H1 (cell line): ENCODE results near the gene CADPS. TPM values are rescaled to one million over a fixed set of nuclear protein-coding genes. Genes with fewer than 3 reads are reported as not detected.

Experiments used
- CBX5 ChIP-seq: fragments of 300-800, 300-1000 bp; sonication (generic); IDR thresholded peaks from 2 replicates; pipeline ENCODE4 v1.7.1; 2016; ENCODE audit warnings: antibody characterized with exemption, low read length, low read depth
- TAF7 ChIP-seq: optimal IDR thresholded peaks from 2 replicates; pipeline ENCODE3; 2011; ENCODE audit warnings: low read depth, mild to moderate bottlenecking, inconsistent platforms, low read length, moderate library complexity, borderline replicate concordance
- polyA plus RNA-seq, 7 experiments: library from polyadenylated mRNA; depleted of rRNA in 3 of 7; stranded (reverse) in 5 of 7; unstranded in 2 of 7; fragments of >200 nt in 5 of 7; fragments of 200-250 nt in 2 of 7; gene quantifications; 1 replicate in 5 of 7; 2 replicates in 1 of 7; 4 replicates in 1 of 7; pipeline versions ENCODE4 v1.2.1 to v1.2.3, GENCODE V29; 2011 to 2013; ENCODE audit warnings: missing spikeins in 2 of 7, mixed read lengths in 2 of 7
- total RNA-seq: library from RNA; stranded (reverse); fragmentation: NEBNext Ultra II Directional; extraction: Animal tissue kit (Norgen Biotek cat#: 25700); gene quantifications from 2 replicates; pipeline ENCODE4 v1.2.1, GENCODE V29; 2021

Gene CADPS
- total and polyA plus RNA-seq, 2 of the 8 experiments (the other 6 are each of a cell fraction or from before 2014, with no cell fraction given) = 7.1 to 10.2 TPM

- TF ChIP-seq TAF7 = no peak
- TF ChIP-seq CBX5 = no peak
Observed at GRCh38 chr3:62569609-62570008, 305.6 kb downstream of the CADPS start (continued).
